ENCODE results near the gene GJB6. TPM values are rescaled to one million over a fixed set of nuclear protein-coding genes. Genes with fewer than 3 reads are reported as not detected.
"Not testable (repeated sequence)": the region's sequence is repeated elsewhere in the genome, so short reads cannot be mapped to it uniquely, and the experiment has no call there.

Gene GJB6
- polyA plus RNA-seq (ENCODE audit: insufficient read length): 3.6 TPM
- long read RNA-seq, donor 1, partial matches to known transcripts: 0 of 2 reads
- long read RNA-seq, donor 1, other reads (novel, unspliced or antisense): 0 of 2 reads
- long read RNA-seq, donor 2, partial matches to known transcripts: 0 of 1 reads
- long read RNA-seq, donor 2, other reads (novel, unspliced or antisense): 0 of 1 reads
- long read RNA-seq, donor 3, partial matches to known transcripts: 0 of 1 reads
- long read RNA-seq, donor 3, other reads (novel, unspliced or antisense): 0 of 1 reads
- long read RNA-seq, donor 4: 0 reads
- long read RNA-seq, donor 5, partial matches to known transcripts: 0 of 1 reads
- long read RNA-seq, donor 5, other reads (novel, unspliced or antisense): 0 of 1 reads
- long read RNA-seq, donor 6: 0 reads
- long read RNA-seq, donor 7, partial matches to known transcripts: 0 of 1 reads
- long read RNA-seq, donor 7, other reads (novel, unspliced or antisense): 0 of 1 reads
- long read RNA-seq, donor 8, partial matches to known transcripts: 0 of 1 reads
- long read RNA-seq, donor 8, other reads (novel, unspliced or antisense): 0 of 1 reads

DNA sequence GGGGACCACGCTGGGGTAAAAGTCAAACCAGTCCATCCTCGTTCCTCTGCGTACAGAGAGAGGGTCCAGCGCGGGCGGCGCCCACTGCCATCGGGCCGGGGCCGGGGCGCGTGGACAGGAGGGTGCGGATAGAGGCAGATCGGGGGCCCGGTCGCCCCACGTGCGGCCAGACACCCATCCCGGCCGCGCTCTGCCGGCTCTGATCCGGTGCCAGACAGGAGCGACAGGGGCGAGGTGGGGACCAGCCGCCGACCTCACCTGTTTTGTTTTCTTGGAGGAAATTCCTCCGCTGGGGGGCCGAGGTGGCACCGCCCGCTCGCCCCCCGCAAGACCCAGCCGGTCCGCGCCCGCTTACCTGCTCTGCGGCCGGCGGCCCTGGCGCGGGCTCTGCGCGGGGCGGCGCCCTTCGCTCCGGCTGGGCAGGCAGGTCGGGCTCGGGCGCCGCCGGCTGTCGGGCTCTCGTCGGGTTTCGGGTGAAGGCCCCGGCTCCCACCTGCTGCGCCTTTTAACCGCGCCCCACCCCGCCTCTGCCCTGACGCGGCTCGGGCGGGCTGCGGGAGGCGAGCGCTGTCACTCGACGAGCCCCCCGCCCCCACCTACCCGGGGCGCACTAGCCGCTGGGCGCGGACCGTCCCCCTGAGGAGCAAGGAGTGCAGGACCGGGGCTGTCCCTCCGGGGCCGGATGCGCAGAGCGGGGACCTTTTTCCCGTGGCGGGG, at the start of gene GJB6:
TSS of gene GJB6 (minus strand) at position 481 of the 717 bp plus-strand sequence. CDS start 8,839 bp downstream, outside the sequence.
- peak; percentile 28 for DNase-seq

DNA sequence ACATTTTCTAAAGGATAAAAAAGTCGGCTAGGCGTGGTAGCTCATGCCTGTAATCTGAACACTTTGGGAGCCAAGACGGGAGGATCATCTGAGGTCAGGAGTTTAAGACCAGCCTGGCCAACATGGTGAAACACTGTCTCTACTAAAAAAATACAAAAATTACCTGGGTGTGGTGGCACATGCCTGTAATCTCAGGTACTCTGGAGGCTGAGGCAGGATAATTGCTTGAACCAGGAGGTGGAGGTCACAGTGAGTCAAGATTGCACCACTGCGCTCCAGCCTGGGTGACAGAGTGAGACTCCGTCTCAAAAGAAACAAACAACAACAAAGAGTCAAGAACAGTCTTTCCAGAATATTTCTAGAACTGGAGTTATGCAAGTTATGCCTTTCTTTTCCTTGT, 44.8 kb upstream of the GJB6 start:
- DNase-seq: not testable (repeated sequence)

DNA sequence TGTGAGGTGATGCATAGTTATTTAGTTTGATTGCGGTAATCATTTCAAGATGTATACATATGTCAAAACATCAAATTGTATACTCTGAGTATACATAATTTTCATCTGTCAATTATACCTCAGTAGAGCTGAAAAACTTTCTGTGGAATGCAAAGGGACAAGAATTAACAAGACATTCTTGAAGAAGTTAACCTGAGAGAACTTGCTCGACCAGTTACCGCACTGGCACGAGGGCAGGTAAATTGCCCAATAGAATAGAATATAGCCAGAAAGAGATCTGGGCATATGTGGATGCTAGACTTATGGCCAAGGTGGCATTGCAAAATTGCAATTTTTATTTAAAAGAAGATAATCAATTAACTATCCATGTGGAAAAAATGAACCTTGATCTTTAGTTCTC, 42.3 kb upstream of the GJB6 start:
- DNase-seq: peak; percentile 12

DNA sequence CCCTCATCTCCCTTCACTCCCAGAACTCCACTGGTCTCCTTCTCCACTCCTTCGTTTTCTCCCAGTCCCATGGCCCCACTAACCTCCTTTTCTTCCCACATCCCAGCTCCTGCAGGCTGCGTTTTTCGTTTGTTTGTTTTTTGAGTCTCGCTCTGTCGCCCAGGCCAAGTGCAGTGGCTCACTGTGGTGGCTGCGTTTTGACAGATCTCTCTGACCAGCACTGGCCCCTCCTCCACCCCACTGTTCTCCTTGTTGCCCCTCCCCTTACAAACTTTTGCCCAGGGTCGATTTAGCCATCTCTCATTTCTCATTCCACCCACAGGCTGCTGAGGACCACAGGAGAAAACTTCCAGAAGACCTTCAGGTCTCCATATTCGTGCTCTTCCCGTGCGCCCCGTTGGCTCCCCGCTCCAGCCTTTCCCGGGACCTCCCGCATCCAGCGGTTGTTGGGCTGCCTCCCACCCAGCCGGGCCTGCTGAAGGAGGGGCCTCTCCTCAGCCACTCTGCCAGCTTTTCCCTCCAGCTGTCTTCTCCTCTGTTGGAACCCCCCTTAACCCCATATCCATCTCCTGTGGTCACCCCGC, 40.6 kb upstream of the GJB6 start:
- no peak for DNase-seq

DNA sequence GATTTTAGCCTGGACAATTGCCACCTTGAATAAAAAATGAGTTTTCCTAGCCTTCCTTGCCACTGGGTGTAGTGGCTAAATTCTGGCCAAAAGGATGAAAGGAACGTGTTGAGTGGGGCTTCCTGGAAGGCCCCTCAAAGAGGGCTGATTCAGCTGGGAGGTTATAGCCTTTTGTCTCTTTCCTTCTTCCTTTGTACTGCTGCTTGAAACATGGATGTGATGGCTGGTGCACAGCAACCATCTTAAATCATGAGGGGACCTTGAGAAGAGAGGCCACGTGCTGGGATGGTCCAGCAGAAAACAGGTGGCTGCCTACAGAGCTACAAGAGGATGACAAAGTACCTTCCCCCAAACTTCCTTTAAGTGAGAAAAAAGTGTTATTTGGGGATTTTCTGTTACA, 40.0 kb upstream of the GJB6 start:
- no peak for DNase-seq

DNA sequence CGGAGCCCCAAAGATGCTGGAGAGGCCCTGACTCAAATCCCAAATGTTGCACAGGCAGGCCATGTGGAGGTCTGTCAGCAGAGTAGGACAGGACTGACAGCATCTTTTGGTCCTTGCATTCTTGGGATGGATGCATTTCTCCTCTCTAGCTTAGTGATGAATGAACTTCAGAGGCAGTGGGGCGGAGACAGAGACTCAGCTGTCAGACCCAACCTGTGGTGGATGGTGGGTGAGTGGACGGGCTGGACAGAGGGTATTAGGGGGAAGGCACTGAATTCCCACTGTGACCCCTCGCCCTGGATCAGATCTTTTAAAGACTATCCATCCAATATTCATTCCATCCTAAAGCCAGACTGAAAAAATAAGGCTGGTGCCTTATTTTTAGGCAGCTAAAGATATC, 39.3 kb upstream of the GJB6 start:
- no peak for DNase-seq

DNA sequence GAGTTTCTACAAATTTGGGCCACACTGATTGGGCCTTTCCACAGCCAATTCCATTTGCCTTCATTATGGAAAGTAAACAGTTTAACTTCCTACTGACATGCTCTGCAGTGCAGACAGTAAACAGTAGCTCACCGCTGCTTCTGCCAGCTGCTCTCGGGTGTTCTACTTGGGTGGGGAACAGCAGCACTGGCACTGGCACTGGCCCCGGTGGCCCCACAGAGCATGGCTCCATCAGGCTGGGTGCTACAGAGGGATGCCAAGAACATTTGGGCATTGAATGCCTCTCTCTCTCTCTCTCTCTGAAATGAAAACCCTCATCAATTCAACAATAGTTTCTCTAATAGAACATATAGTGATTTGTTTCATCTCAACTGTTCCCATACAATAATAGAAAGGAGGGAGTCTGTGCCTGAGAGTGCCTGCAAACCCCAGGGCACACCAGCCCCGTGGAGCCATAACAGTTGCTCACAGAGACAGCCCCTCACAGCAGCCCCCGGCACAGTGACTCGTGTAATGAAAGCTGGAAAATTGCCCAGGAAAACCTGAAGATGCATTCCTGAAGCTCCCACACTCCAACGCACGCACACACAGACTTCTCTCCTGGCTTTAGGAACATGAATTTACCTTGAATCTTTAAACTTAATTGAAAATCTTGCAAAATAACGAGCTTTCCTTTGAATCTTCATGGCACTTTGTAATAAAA, 38.2 kb upstream of the GJB6 start:
- DNase-seq: peak; percentile 30

DNA sequence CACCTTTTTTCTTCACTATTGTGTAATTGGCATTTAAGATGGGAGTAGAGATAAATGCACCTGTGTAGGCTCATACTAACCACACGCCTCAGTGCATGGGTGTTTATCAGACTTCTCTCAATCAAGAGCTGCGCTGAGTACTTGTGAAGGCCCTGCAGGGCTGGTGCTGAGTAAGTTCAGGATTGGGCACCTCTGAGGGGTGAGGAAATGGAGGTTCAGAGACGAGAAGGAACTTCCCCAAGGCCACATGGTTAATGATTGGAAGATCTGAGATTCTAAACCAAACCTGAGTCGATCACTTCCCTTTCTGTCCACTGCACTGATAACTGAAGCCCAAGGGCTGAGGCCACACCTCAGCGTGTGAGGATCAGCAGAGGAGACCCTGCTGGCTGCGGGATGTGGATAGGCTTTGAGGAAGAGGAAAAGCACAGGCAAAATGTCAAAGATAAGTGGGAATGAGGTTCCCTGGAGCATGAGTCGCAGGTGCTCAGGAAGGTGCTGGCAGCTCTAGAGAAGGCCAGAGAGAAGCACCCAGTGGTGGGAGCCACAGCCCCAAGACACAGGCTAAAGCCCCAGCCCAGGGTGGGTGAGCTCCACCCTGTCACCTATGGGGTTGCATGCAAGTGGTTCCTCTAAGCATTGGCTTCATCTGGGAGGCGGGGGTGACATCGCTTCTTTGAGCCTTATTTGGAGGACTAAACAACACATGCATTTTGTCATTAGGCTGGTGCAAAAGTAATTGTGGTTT, 32.3 kb upstream of the GJB6 start:
- DNase-seq: no peak

DNA sequence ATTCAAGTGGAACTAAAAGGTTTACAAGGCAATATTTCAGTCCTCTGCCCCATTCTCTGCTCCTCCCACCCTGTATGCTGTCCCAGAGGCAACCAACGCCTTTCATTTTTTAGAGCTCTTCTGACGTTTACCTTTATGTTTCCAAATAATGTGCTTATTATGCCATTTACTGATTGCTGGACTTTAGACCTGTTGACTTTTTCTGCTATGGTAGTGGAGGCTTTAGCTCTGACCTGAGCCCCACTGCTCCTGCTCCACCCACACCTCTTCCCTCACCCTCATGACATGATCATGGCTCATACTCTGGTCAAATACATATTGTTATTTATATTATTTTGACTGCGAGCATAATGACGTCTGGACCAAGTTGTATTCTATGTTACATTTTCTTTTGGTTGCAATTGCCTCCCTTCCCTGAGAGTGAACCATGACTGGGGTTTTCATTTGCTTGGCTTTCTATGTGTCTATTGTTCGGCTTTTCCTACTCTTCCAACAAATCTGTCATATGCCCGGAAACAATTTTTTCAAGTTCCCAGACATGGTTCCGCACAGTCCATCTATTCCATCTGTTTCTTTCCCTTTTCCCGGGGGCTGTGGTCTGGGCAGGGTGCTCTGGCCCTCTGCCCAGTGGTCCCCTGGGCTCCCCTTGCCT, 31.4 kb upstream of the GJB6 start:
- DNase-seq: no peak

DNA sequence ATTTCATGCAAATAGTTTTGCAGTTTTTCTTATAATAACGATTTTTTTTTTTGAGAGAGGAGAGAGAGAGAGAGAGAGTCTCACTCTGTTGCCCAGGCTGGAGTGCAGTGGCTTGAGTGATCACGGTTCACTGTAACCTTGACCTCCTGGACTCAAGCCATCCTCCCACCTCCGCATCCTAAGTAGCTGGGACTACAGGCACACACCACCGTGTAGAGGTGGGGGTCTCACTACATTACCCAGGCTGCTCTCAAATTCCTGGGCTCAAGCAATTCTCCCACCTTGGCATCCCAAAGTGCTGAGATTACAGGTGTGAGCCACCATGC, 26.8 kb upstream of the GJB6 start:
- peak; percentile 24 for DNase-seq

DNA sequence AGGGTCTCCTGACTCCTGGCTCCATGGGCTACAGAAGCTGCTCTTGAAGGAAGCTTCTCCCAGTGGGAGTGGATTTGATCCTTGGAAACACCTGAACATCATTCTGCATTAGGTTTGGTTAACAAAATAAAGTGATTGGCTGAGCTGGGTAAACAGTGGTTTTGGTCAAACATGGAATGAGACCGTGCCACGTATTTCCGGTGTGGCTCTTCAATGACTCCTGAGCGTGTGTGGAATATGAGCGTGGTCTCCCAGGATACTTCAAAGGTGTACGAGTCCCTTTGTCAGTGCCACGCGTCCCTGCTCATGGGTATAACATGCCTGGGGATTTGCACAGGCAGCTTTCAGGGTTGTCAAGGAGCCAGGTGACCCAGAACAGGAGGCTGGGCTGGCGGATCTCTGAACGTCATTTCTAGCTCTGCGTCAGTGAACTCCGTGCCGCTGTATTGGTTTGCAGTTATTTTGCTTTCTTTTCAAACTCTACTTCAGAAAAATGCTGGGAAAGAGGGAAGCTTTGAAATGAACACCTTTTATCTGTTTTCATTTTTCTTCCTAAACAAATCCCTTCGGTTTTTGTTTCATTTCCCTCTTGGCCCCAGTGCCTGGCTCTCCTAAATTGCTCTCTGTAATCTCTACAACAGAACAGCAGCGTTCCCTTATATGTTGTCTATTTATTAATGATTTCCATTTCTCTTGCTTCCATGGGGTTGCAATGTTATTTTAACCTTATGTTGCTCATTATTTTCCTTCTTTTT, 26.3 kb upstream of the GJB6 start:
- DNase-seq: peak; percentile 71

DNA sequence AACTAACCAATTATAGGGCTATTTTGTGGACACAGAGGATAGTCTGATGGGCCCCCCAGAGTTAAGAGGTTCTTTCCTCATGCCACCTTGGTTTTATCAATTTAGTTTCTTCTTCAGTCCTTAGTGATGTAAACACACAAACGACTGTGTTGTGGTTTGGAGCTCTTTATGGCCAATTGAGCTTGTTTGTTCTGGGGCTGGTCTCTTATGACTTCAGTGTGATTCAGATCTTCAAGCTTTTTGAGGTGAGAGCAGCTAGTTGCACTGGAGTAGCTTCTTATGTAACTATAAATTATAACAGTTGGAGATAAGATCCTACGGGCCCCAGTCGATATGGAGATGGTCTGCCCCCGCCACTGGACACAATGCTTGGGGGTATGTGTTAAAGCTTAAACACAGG, 22.0 kb upstream of the GJB6 start:
- DNase-seq: no peak

DNA sequence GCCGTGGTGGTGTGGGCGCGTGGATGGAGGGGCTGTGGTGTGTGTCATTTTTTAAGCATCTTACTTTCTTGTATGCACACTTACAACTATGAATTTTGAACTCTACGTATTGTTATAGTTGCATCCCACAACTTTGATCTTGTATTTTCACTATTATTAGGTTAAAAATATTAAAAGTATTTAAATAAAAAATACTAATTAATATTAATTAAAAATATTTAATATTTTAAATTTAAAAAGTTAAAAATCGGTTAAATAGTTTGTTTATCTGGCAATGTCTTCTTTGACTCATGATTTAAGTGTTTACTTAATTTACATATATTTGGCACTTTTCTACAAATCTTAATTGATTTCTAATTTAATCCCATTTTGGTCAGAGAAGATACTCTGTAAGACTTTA, 17.8 kb upstream of the GJB6 start:
- DNase-seq: no peak

DNA sequence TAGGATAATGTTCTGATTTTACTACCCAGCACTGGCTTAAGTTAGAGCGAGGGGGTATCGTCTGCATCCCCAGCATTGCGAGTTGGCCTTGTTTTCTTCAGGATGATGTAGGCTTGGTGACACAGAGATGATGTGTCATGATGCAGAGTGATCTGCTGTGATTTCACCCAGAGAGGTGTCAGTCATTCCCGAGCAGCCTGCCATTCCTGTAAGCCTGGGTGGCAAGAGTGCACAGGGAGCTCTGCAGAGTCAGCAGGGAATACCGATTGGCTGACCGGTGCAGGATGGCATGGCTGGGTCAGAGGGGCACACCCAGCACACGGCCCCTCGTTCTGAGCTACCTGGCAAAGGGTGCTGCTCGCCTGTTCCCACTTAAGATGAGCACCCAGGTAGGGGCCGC, 15.8 kb upstream of the GJB6 start:
- DNase-seq: no peak

DNA sequence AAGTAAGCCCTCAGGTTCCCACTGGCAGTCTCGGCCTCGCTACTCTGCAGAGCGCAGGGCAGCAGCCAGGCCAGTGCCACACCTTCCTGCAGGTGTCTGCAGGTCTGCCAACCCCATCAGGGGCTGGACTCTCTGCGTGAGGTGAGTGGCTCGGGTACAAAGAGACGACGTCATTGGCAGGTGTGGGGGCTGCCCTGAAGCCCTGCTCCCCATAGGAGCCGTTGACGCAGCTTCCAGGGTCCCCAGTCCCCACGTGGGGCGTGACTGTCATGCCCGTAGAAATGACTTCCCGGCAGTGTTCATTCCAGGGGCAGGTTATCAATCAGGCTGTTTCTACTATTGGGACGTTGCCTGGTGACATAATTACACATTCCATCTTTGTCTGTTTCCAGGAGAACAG, 15.3 kb upstream of the GJB6 start:
- no peak for DNase-seq

DNA sequence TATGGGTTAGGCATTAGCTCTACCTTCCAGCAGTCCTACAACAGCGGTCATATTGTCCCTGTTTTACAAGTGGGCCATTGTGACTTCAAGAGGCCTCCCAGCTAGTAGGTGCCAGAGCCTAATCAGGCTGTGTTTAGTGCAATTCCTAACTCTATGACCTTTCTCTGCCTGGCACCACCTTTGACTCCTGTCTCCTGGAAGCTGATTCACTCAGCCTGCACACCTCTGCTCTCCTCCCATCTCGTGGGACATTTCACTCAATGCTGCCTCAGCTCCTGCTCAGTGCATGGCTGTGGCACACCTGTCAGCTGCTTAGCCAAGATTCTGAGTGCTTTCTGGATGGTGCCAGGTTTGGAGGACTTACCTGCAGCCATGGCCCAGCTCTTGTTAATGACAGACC, 9.5 kb upstream of the GJB6 start:
- DNase-seq: no peak

DNA sequence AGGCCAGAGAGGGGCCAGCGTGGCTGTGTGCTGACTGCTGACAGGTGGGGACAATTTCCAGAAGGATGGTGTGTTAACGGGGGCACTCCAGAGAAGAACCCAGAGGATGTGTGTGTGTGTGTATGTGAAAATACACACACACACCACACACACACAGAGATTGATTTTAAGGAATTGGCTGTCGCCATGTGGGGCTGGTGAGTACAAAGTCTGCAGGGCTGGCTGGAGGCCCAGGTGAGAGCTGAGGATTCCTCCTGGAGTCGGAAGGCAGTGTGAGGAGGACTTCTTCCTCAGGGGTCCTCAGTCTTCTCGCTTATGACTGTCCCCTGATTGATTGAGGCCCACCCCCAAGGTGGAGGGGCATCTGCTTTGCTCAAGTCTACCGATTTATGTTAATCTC, 7.6 kb upstream of the GJB6 start:
- no peak for DNase-seq

DNA sequence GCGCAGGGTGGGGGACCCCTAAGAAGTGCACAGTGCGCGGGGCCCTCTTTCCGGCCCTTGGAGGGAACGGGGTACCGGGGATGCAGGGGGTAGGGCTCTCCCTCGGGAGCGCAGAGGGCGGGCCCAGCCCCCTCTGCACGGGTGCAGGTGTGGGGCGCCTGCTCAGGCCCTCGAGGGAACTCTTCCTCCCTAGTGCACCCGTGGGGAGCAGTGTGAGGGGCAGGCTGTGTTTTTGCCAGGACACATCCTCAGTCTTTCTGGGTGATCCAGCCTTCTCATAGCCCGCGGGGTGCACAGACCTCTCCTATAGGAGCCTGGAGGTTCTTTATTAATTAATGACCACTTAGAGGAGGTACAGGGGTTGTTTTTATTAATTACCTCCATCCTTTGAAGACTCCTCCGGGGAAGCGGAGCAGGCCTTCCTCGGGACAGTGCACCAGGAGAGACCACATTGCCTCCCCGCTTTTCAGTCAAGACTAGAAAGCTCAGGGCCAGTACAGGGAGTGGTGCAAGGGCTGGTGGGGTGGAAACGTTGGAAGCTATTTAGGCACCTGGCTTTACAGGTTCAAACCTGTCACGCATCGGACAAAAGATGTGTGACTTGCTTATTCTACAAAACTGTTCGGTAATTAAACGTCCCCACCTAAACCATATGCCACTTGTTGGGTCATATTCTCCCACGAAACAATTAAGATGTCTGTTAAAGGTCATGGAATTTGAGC, 598 bp upstream of the GJB6 start:
- no peak for DNase-seq

Data from left kidney (tissue), 8 donors.